Measurements from ENCODE around the gene ZNF770.
"Not testable (repeated sequence)": the region's sequence is repeated elsewhere in the genome, so short reads cannot be mapped to it uniquely, and the experiment has no call there.

The ZNF770 gene

GRCh38 chr15:34970098-34970643, 17.9 kb downstream of the ZNF770 start:
- not testable (repeated sequence) for DNase-seq

GRCh38 chr15:34969340-34970097, 18.6 kb downstream of the ZNF770 start, which contains the start of gene AQR:
Gene AQR (minus strand): TSS chr15:34969742. CDS start chr15:34969613, 129 bp downstream.
- DNase-seq: peak; percentile 98 to 99

- DNase-seq: no peak
Observed at GRCh38 chr15:34964277-34964676, 23.8 kb downstream of the ZNF770 start.

GRCh38 chr15:34953851-34954250, 34.2 kb downstream of the ZNF770 start:
- DNase-seq: no peak

- DNase-seq: no peak
Observed at GRCh38 chr15:34952481-34952880, 35.6 kb downstream of the ZNF770 start.

- DNase-seq: no peak
Observed at GRCh38 chr15:34951993-34952392, 36.1 kb downstream of the ZNF770 start.

- no peak for DNase-seq
Observed at GRCh38 chr15:34944936-34945335, 43.2 kb downstream of the ZNF770 start.

GRCh38 chr15:34943711-34944110, 44.4 kb downstream of the ZNF770 start:
- no peak for DNase-seq

GRCh38 chr15:34943264-34943663, 44.8 kb downstream of the ZNF770 start:
- DNase-seq: not testable (repeated sequence)

- no peak for DNase-seq
Observed at GRCh38 chr15:34942363-34942762, 45.7 kb downstream of the ZNF770 start.

- DNase-seq: no peak
Observed at GRCh38 chr15:34941831-34942230, 46.3 kb downstream of the ZNF770 start.

GRCh38 chr15:34941185-34941698, 46.8 kb downstream of the ZNF770 start:
- no peak for DNase-seq

GRCh38 chr15:34933432-34933975, 54.6 kb downstream of the ZNF770 start:
- no peak for DNase-seq

- not testable (repeated sequence) for DNase-seq
Observed at GRCh38 chr15:34928349-34928748, 59.7 kb downstream of the ZNF770 start.
